Endothelial cell of umbilical vein (primary cell): ENCODE results near the gene ZBTB9. TPM values are rescaled to one million over a fixed set of nuclear protein-coding genes. Genes with fewer than 3 reads are reported as not detected.

Experiments
- BruUV-seq: library from RNA; stranded (reverse); fragments of 400-500 nt; replicated peaks from 2 replicates; lab custom pipeline; 2021; lab: Mats Ljungman, UMichigan
- CTCF ChIA-PET: fragments of 300-600, 350-600 bp; sonication (Branson Sonifier 250); formaldehyde crosslinking; loops from one replicate; lab custom pipeline; 2021; ENCODE audit warnings: antibody characterized with exemption, inconsistent platforms; lab: Charles Lee
- POLR2A ChIA-PET: fragments of 300-600, 350-600 bp; sonication (Branson Sonifier 250); formaldehyde crosslinking; loops from one replicate; lab custom pipeline; 2021; ENCODE audit warnings: antibody characterized with exemption, inconsistent platforms; lab: Charles Lee
- DNase-seq: peaks from one replicate; pipeline ENCODE4 v3.0.0-alpha.2; 2011; ENCODE audit warnings: low read depth, low spot score
- FAIRE-seq: peaks from 2 replicates; lab custom pipeline; 2011; peaks lifted over from hg19 to GRCh38; lab: Jason Lieb, UNC
- H2AFZ ChIP-seq: 2 replicates; pipeline ENCODE4 v1.6.0; 2012; ENCODE audit warnings: low read depth, low read length, control low read depth, inconsistent platforms
- H3K27ac ChIP-seq: 2 replicates; pipeline ENCODE4 v1.5.1; 2011; ENCODE audit warnings: low read depth, mild to moderate bottlenecking, control low read depth, low read length, moderate library complexity; ENCODE audit not compliant: insufficient read depth
- H3K27me3 ChIP-seq, 2 experiments: 2 replicates each; pipeline versions ENCODE4 v1.6.0 to v1.6.1; 2011; ENCODE audit warnings: low read length in 2 of 2, mixed read lengths in 1 of 2; ENCODE audit not compliant: control insufficient read depth in 2 of 2, insufficient read depth in 2 of 2
- H3K36me3 ChIP-seq, 2 experiments: 2 replicates in 1 of 2; 3 replicates in 1 of 2; pipeline ENCODE4 v1.5.1; 2011; ENCODE audit warnings: low read length in 2 of 2, mild to moderate bottlenecking in 1 of 2, moderate library complexity in 1 of 2; ENCODE audit not compliant: control insufficient read depth in 2 of 2, insufficient read depth in 2 of 2; ENCODE audit errors: extremely low read depth in 1 of 2
- H3K4me1 ChIP-seq: 3 replicates; pipeline ENCODE4 v1.5.1; 2011; ENCODE audit warnings: mild to moderate bottlenecking, low read length; ENCODE audit not compliant: control insufficient read depth, insufficient read depth; ENCODE audit errors: extremely low read depth
- H3K4me2 ChIP-seq: 2 replicates; pipeline ENCODE4 v1.6.1; 2011; ENCODE audit warnings: low read length, control low read depth, mixed read lengths; ENCODE audit not compliant: insufficient read depth
- H3K4me3 ChIP-seq, 3 experiments: fragments of 200-600 bp in 1 of 3; sonication (generic), shearing (Covaris generic) in 1 of 3; replicated peaks in 1 of 3; 2 replicates each; pipeline ENCODE4 v1.5.1; 2011 to 2016; ENCODE audit warnings: control low read depth in 3 of 3, low read length in 3 of 3, mild to moderate bottlenecking in 2 of 3, inconsistent platforms in 1 of 3, low read depth in 1 of 3, moderate library complexity in 1 of 3; ENCODE audit not compliant: insufficient read depth in 1 of 3
- H3K79me2 ChIP-seq: 2 replicates; pipeline ENCODE4 v1.6.0; 2012; ENCODE audit warnings: low read length, inconsistent platforms; ENCODE audit not compliant: control insufficient read depth, insufficient read depth
- H3K9ac ChIP-seq: replicated peaks from 2 replicates; pipeline ENCODE3; 2011; ENCODE audit warnings: low read length, control low read depth; ENCODE audit not compliant: insufficient read depth; ENCODE audit errors: extremely low read depth
- H3K9me1 ChIP-seq: replicated peaks from 3 replicates; pipeline ENCODE4 v1.6.0; 2011; ENCODE audit warnings: mild to moderate bottlenecking, low read length; ENCODE audit not compliant: control insufficient read depth, insufficient read depth; ENCODE audit errors: extremely low read depth
- H3K9me3 ChIP-seq: replicated peaks from 2 replicates; pipeline ENCODE4 v1.5.1; 2012; ENCODE audit warnings: low read length, inconsistent platforms; ENCODE audit not compliant: control insufficient read depth, insufficient read depth
- H4K20me1 ChIP-seq: replicated peaks from 2 replicates; pipeline ENCODE3; 2011; ENCODE audit warnings: mild to moderate bottlenecking, low read length; ENCODE audit not compliant: control insufficient read depth, insufficient read depth; ENCODE audit errors: extremely low read depth
- CTCF ChIP-seq, 2 donors: IDR thresholded peaks; 1 replicate in 1 of 2; 2 replicates in 1 of 2; pipeline ENCODE4 v1.5.1; 2011; ENCODE audit warnings: low read length in 2 of 2, mild to moderate bottlenecking in 2 of 2, moderate library complexity in 2 of 2, control low read depth in 1 of 2, inconsistent platforms in 1 of 2, low read depth in 1 of 2; ENCODE audit not compliant: insufficient read depth in 1 of 2; ENCODE audit errors: extremely low read depth in 1 of 2
- EZH2 ChIP-seq: IDR thresholded peaks from 2 replicates; pipeline ENCODE4 v1.6.1; 2012; ENCODE audit warnings: borderline replicate concordance, low read depth, mild to moderate bottlenecking, moderate library complexity, low read length, inconsistent platforms; ENCODE audit not compliant: severe bottlenecking
- FOS ChIP-seq: IDR thresholded peaks from 2 replicates; pipeline ENCODE4 v1.6.1; 2011; ENCODE audit warnings: mild to moderate bottlenecking, low read length, moderate library complexity, borderline replicate concordance; ENCODE audit not compliant: insufficient read depth
- GATA2 ChIP-seq: IDR thresholded peaks from 2 replicates; pipeline ENCODE4 v1.7.0; 2011; ENCODE audit warnings: low read depth, mild to moderate bottlenecking, moderate library complexity, mixed read lengths, low read length; ENCODE audit not compliant: insufficient read length, insufficient read depth
- JUN ChIP-seq: IDR thresholded peaks from 2 replicates; pipeline ENCODE4 v1.6.1; 2011; ENCODE audit warnings: borderline replicate concordance, low read depth; ENCODE audit not compliant: insufficient read length, insufficient read depth
- MYC ChIP-seq: IDR thresholded peaks from one replicate; pipeline ENCODE4 v1.6.1; 2011; ENCODE audit warnings: mild to moderate bottlenecking, low read depth, low read length
- POLR2A ChIP-seq: IDR thresholded peaks from 2 replicates; pipeline ENCODE4 v1.6.1; 2012; ENCODE audit warnings: low read depth, mild to moderate bottlenecking, control low read depth, low read length
- POLR2AphosphoS5 ChIP-seq: IDR thresholded peaks from 2 replicates; pipeline ENCODE4 v1.6.1; 2012; ENCODE audit warnings: low read depth, mild to moderate bottlenecking, control low read depth, low read length, moderate library complexity; ENCODE audit not compliant: insufficient read depth
- dilution Hi-C: fragments of 300-500 bp; cut with MboI; formaldehyde crosslinking; loops from one replicate; pipeline ENCODE4 v1.15.0; 2019; ENCODE audit warnings: low sequenced_read_pairs; ENCODE audit not compliant: extremely low pct_ligation_motif_present
- intact Hi-C: fragments of 100-400 bp; cut with micrococcal nuclease; formaldehyde crosslinking; loops from one replicate; pipeline ENCODE4 v1.10.0; 2022
- polyA plus RNA-seq, 4 experiments: library from polyadenylated mRNA; depleted of rRNA in 3 of 4; stranded (reverse) in 3 of 4; unstranded in 1 of 4; fragments of >200 nt; gene quantifications; 2 replicates each; pipeline versions ENCODE4 v1.2.1 to v1.2.3, GENCODE V29; 2011 to 2012; ENCODE audit warnings: missing spikeins in 1 of 4
- total RNA-seq: library from RNA; stranded (reverse); gene quantifications from 2 replicates; pipeline ENCODE4 v1.2.3, GENCODE V29; 2021
- TF ChIP-seq, protein P1 (sequence below): IDR thresholded peaks from 2 replicates; pipeline ENCODE4 v1.6.1; 2011; ENCODE audit not compliant: insufficient read depth, insufficient read length

Gene ZBTB9
- total and polyA plus RNA-seq, 2 donors (not counting 3 experiments of a cell fraction or from before 2014, with no cell fraction given) = 4.7 to 8.0 TPM

DNA sequence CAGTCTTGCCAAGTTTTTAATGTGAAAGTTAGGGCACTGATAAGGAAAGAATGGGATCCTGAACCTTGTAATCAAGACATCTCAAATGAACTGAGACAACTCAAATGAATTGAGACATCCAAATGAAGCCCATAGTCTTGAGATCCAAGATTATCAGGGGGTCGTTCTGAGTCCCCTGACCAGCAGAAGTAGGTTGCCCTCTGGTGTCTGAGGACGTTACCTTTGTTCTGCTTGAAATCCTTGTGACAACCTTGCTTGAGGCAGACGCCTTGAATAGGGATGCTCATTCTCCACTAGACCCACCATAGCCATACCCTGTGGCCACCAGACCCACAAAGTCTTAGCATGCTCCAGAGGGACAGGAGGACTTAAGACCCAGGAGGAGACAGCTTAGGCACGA lies 37.7 kb downstream of the ZBTB9 start:
- ChIA-PET POLR2A (no interaction called here), CTCF (interaction anchor here (0.6 kb wide), 1 partner anchor 14 kb away, joined by 3 read pairs; no protein-coding TSS in a partner anchor)
- no peak overlapping the region for H3K4me2 ChIP-seq
- no peaks in the 10 kb centered on the region for H3K4me1 ChIP-seq
- no peak for TF ChIP-seq GATA2
- TF ChIP-seq FOS = no peak
- TF ChIP-seq POLR2A = no peak
- no peak for TF ChIP-seq POLR2AphosphoS5
- TF ChIP-seq CTCF (IDR thresholded peaks at IDR 0.05; ENCODE audit: extremely low read depth in 1 of 2, insufficient read depth in 1 of 2, low read depth in 1 of 2, low read length in 2 of 2) = no peak
- TF ChIP-seq, protein P1, sequence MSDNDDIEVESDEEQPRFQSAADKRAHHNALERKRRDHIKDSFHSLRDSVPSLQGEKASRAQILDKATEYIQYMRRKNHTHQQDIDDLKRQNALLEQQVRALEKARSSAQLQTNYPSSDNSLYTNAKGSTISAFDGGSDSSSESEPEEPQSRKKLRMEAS = no peak
- no peak for TF ChIP-seq JUN
- TF ChIP-seq EZH2 = no peak
- no peak for TF ChIP-seq MYC
- no TSS peak for BruUV-seq
- no peak overlapping the region for H3K9ac ChIP-seq
- H3K36me3 ChIP-seq = no peaks in the 10 kb centered on the region
- FAIRE-seq (no peak), DNase-seq (no peak)
- H3K9me3 ChIP-seq = no peaks in the 10 kb centered on the region
- no peak overlapping the region for H2AFZ ChIP-seq
- H3K27me3 ChIP-seq = peaks cover 0 to 4% of the 10 kb centered on the region in 2 experiments
- no peaks in the 10 kb centered on the region for H3K79me2 ChIP-seq
- intact Hi-C loops (loop anchor here (5.0 kb wide), 1 partner anchor 100 kb away; the partner anchor contains the start of gene KIFC1), dilution Hi-C loops (no loop called here)
- H3K9me1 ChIP-seq = no peaks in the 10 kb centered on the region
- no peak overlapping the region for H3K4me3 ChIP-seq
- no peak overlapping the region for H3K27ac ChIP-seq
- H4K20me1 ChIP-seq = no peaks in the 10 kb centered on the region
